Spleen (tissue), 11 donors: Measurements from ENCODE around the gene SRGAP1. TPM values are rescaled to one million over a fixed set of nuclear protein-coding genes. Genes with fewer than 3 reads are reported as not detected.

Experiments
- DNase-seq: peaks from one replicate; pipeline ENCODE4 v3.0.0-alpha.2; 2020
- H3K27ac ChIP-seq, 8 donors: fragments of 200-600 bp; sonication (generic) in 7 of 8; 1 replicate in 4 of 8; 2 replicates in 4 of 8; pipeline versions ENCODE4 v1.5.0 to v1.8.0; 2016 to 2021; ENCODE audit warnings: inconsistent platforms in 4 of 8, mild to moderate bottlenecking in 4 of 8, moderate library complexity in 1 of 8
- H3K27me3 ChIP-seq, 7 donors: fragments of 200-600 bp; sonication (generic) in 6 of 7; replicated peaks in 1 of 7; 1 replicate in 4 of 7; 2 replicates in 3 of 7; pipeline versions ENCODE4 v1.5.0 to v1.8.0; 2016 to 2021; ENCODE audit warnings: inconsistent platforms in 3 of 7, mild to moderate bottlenecking in 1 of 7
- H3K36me3 ChIP-seq, 6 donors: fragments of 200-600 bp; sonication (generic) in 5 of 6; 1 replicate in 4 of 6; 2 replicates in 2 of 6; pipeline versions ENCODE4 v1.5.0 to v1.8.0; 2016 to 2021; ENCODE audit warnings: inconsistent platforms in 2 of 6
- H3K4me1 ChIP-seq, 6 donors: fragments of 200-600 bp; sonication (generic) in 5 of 6; 1 replicate in 3 of 6; 2 replicates in 3 of 6; pipeline versions ENCODE4 v1.5.0 to v1.8.0; 2016 to 2021; ENCODE audit warnings: inconsistent platforms in 3 of 6
- H3K4me3 ChIP-seq, 8 donors: fragments of 200-600 bp; sonication (generic) in 7 of 8; 1 replicate in 4 of 8; 2 replicates in 4 of 8; pipeline versions ENCODE4 v1.5.0 to v1.8.0; 2016 to 2021; ENCODE audit warnings: inconsistent platforms in 4 of 8, mild to moderate bottlenecking in 4 of 8, moderate library complexity in 2 of 8
- H3K9me3 ChIP-seq, 8 donors: fragments of 200-600 bp; sonication (generic) in 7 of 8; 1 replicate in 4 of 8; 2 replicates in 4 of 8; pipeline versions ENCODE4 v1.5.0 to v1.8.0; 2016 to 2021; ENCODE audit warnings: inconsistent platforms in 4 of 8
- CTCF ChIP-seq, 11 experiments: fragments of 200-600 bp in 7 of 11; fragments of 450-650 bp in 4 of 11; sonication (generic) in 4 of 11; IDR thresholded peaks in 8 of 11; conservative IDR thresholded peaks in 3 of 11; 1 replicate in 7 of 11; 2 replicates in 4 of 11; pipeline versions ENCODE4 v1.4.0 to v1.8.0; 2016 to 2021; ENCODE audit warnings: antibody characterized with exemption in 11 of 11, inconsistent platforms in 4 of 11, mild to moderate bottlenecking in 1 of 11
- POLR2A ChIP-seq, 3 donors: fragments of 450-650 bp; IDR thresholded peaks; one replicate each; pipeline ENCODE4 v1.5.1; 2017; ENCODE audit warnings: antibody characterized with exemption in 3 of 3, mild to moderate bottlenecking in 1 of 3
- POLR2AphosphoS5 ChIP-seq, 3 donors: sonication (generic); formaldehyde crosslinking; IDR thresholded peaks; one replicate each; pipeline ENCODE4 v1.5.1; 2017; ENCODE audit warnings: antibody characterized with exemption in 3 of 3
- WGBS, 5 donors: extraction: QIAGEN DNeasy Blood & Tissue Kit in 3 of 5; methylation state at CpG; one replicate each; pipeline versions ENCODE4 v1.1.5 to v1.1.7; 2013 to 2018; 5-methylcytosine and 5-hydroxymethylcytosine counted together
- intact Hi-C: fragments of 100-400 bp; cut with DNase I; formaldehyde crosslinking; loops from one replicate; pipeline ENCODE4 v1.15.0; 2023; ENCODE audit warnings: low total_unique reads
- polyA plus RNA-seq, 3 donors: library from polyadenylated mRNA; stranded (reverse); fragments of 200-250 nt; gene quantifications; one replicate each; pipeline ENCODE4 v1.2.1, GENCODE V29; 2013
- total RNA-seq, 7 donors: library from RNA; depleted of rRNA in 3 of 7; stranded (reverse); fragments of >200 nt in 3 of 7; fragmentation: NEBNext Ultra II Directional in 4 of 7; extraction: Animal tissue kit (Norgen Biotek cat#: 25700) in 4 of 7; gene quantifications; one replicate each; pipeline versions ENCODE4 v1.1.0 to v1.2.1, GENCODE V29; 2016 to 2021
- donor health status: healthy with polysubstance abuse.
- donor health status: DM: no; HTN: no; CAD: no; lungs with moderate emphysema.
- donor health status: DM: no; HTN: no; CAD: no.
- donor health status: Bipolar disorder and iron deficiency.
- donor health status: healthy.
- donor health status: DM: no; HTN: no; CAD: no.
- donor health status: DM: yes; HTN: yes; CAD: no.

SRGAP1 gene
- total and polyA plus RNA-seq, 10 donors, result 0.37 to 20.1 (median 13.4) TPM

GRCh38 chr12:63997198-63997597 is 152.7 kb downstream of the SRGAP1 start:
- H3K4me3 ChIP-seq, result no peak overlapping the region
- intact Hi-C loops, result no loop called here
- no peaks in the 10 kb centered on the region for H3K9me3 ChIP-seq
- no peaks in the 10 kb centered on the region for H3K4me1 ChIP-seq
- no peaks in the 10 kb centered on the region for H3K27me3 ChIP-seq
- 93 to 97% (median 94%) methylated on average over 1 of the region's 1 CpG for WGBS, 5 donors
- H3K27ac ChIP-seq, result no peak overlapping the region
- TF ChIP-seq CTCF (IDR thresholded peaks at IDR 0.05 in 8 of 11, conservative IDR thresholded peaks at IDR 0.05 in 3 of 11) (no peak), POLR2A (IDR thresholded peaks at IDR 0.05) (no peak), POLR2AphosphoS5 (IDR thresholded peaks at IDR 0.05) (no peak)
- H3K36me3 ChIP-seq, result no peaks in the 10 kb centered on the region
- DNase-seq, result no peak

- TF ChIP-seq CTCF (IDR thresholded peaks at IDR 0.05 in 8 of 11, conservative IDR thresholded peaks at IDR 0.05 in 3 of 11) (no peak), POLR2A (IDR thresholded peaks at IDR 0.05) (no peak), POLR2AphosphoS5 (IDR thresholded peaks at IDR 0.05) (no peak)
- Histone ChIP-seq H3K27ac (no peak overlapping the region), H3K4me1 (no peaks in the 10 kb centered on the region), H3K27me3 (no peaks in the 10 kb centered on the region), H3K36me3 (no peaks in the 10 kb centered on the region), H3K4me3 (no peak overlapping the region), H3K9me3 (peaks cover 0 to 8% (median 3%) of the 10 kb centered on the region in 8 donors)
- no peak for DNase-seq
- intact Hi-C loops, result no loop called here
Measured at GRCh38 chr12:63998584-63998983, 154.1 kb downstream of the SRGAP1 start.

- WGBS, 5 donors, result 89 to 96% (median 95%) methylated on average over 3 of the region's 3 CpGs
- no peak overlapping the region for H3K4me3 ChIP-seq
- TF ChIP-seq POLR2A (IDR thresholded peaks at IDR 0.05) (no peak), POLR2AphosphoS5 (IDR thresholded peaks at IDR 0.05) (no peak), CTCF (IDR thresholded peaks at IDR 0.05 in 8 of 11, conservative IDR thresholded peaks at IDR 0.05 in 3 of 11) (no peak)
- H3K36me3 ChIP-seq, result no peaks in the 10 kb centered on the region
- H3K27me3 ChIP-seq, result no peaks in the 10 kb centered on the region
- no peak overlapping the region for H3K27ac ChIP-seq
- intact Hi-C loops, result no loop called here
- no peaks in the 10 kb centered on the region for H3K4me1 ChIP-seq
- DNase-seq, result no peak
- peaks cover 0 to 11% (median 3%) of the 10 kb centered on the region in 8 donors for H3K9me3 ChIP-seq
Measured at GRCh38 chr12:63999853-64000252, 155.4 kb downstream of the SRGAP1 start.

- TF ChIP-seq POLR2AphosphoS5 (IDR thresholded peaks at IDR 0.05), result no peak
- TF ChIP-seq CTCF (IDR thresholded peaks at IDR 0.05 in 8 of 11, conservative IDR thresholded peaks at IDR 0.05 in 3 of 11), result no peak
- intact Hi-C loops, result no loop called here
- DNase-seq, result no peak
Measured at GRCh38 chr12:64001439-64001838, 156.9 kb downstream of the SRGAP1 start.

More at GRCh38 chr12:64001439-64001838, 156.9 kb downstream of the SRGAP1 start:
- Histone ChIP-seq H3K27me3 (no peaks in the 10 kb centered on the region), H3K36me3 (no peaks in the 10 kb centered on the region), H3K9me3 (peaks cover 0 to 11% (median 3%) of the 10 kb centered on the region in 8 donors), H3K27ac (no peak overlapping the region), H3K4me1 (no peaks in the 10 kb centered on the region), H3K4me3 (no peak overlapping the region)
